HG03521 (cell line): ENCODE data around the gene ORM2.

Experiments used
- ATAC-seq: cut with Tn5 transposase; IDR thresholded peaks from one replicate; pipeline ENCODE4 v1.9.1; 2021; ENCODE audit warnings: mild to moderate bottlenecking, moderate library complexity; ENCODE audit not compliant: unreplicated experiment

ORM2 gene

DNA sequence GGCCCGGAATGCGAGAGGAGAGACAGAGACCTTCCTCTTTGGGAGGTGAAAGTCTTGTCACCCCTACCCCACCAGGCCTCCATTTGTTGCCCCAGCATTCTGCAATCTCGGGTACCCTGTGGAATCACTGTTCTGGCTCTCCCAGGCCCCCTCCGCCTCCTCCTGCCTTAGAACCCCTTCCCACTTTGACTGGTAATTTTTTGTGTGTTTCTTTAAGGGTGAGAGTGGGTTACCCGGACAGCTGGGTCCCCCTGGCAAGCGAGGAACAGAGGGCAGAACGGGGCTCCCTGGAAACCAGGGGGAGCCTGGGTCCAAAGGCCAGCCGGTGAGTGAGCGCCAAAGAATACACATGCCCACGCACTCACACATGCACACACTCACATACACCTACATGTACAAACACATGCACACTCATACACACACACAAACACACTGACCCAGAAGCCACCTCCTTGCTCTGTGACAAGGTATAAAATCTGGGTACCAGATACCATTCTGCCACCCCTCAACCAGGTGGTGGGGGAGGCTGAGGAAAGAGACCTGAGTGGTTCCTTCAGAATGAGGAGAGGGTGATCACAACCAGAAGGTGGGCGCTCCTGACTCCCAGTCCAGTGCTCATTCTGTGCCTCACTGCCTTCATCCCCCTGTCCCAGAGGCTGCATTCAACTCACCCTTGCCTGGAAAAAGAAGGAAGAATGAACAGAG, 37.6 kb upstream of the ORM2 start:
- no peak for ATAC-seq

DNA sequence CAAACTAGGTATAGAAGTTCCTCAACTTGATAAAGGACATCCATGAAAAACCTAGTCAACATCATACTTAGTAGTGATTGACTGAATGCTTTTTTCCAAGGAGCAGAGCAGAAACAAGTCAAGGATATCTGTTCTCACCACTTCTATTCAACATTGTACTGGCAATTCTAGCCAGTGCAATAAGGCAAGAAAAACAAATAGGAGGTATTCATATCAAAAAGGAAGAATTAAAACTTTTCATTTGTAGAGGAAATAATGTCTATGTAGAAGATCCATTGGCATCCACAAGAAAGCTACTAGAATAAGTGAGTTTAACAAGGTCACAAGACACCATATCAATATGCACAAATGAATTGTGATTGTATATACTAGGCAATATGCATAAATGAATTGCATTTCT, 35.0 kb upstream of the ORM2 start:
- ATAC-seq = no peak

DNA sequence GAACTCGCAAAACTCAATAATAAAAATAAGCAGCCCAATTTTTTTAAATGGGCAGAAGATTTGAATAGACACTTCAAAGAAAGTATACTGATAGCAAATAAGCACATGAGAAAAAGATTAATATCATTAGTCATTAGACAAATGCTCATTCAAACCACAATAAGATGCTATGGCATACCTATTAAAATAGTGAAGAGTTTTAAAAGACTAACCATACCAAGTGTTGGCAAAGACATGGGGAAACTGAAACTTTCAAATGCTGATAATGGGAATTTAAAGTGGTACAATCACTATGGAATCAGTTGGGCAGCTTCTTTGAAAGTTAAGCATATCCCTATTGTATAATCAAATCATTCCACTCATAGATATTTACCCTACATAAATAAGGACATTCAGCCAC, 33.3 kb upstream of the ORM2 start:
- no peak for ATAC-seq

DNA sequence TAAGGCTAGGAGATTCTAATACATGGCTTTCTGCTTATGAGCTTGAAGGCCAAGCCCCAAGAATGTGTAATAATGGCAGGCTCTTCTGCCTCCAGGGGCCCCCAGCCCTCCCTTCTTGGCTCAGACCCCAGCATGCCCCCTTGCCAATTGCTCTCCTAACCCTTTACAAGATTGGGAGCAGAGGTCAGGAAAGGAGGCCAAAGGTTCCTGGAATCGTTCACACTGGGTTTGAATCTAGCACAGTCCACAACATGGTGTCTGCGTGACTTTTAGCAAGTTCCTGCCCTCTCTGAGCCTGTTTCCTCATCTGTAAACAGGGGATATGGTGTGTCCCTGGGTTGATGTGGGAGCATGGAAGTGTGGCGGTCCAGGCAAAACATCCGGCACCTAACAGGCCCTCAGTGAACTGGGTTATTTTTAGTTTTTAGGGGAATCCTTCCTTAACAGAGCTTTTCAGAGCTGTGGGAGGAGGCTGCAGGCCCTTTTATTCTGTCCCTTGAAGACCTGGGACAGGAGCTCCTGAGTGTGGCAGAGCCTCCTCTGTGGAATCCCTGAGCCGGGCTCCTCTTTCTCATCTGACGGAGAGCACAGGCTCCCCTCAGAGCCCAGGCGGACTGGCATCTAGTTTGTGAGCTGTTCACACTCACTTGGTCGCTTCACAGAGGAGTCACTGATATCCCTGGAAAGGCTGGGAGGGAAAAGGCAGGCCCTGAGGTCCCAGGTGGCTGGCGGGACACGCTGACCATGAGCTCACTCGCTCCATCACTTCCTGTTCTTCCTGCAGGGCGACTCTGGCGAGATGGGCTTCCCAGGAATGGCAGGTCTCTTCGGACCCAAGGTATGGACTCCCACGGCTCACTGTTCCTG, 30.1 kb upstream of the ORM2 start:
- ATAC-seq = no peak

DNA sequence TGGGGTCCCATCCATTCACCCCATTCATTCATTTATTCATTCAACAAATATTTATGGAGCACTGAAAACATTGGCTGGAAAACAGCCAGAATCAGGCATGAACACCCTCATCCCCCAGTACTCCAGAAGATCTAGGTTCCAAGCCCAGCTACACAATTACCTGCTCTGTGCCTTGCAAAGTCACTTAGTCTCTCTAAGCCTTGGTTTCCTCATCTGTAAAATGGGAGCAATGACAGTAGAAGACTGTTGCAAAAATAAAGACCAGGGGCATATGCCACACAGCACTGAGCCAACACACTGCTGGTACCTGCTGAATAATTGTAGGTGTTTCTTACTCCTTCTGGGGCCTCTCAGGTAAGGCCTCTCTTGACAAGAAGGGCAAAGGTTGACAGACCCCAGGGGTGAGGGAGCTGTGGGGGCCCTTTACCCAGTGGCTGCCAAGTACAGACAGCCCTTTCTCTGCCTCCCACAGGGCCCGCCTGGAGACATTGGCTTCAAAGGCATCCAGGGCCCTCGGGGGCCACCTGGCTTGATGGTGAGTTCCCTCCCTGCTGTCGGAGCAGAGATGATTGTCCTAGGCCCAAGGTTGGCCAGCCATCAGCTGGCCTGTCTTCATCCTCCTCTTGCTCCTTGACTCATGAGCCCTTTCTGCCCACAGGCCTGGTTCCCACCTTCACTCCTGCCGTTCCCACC, 29.4 kb upstream of the ORM2 start:
- no peak for ATAC-seq

DNA sequence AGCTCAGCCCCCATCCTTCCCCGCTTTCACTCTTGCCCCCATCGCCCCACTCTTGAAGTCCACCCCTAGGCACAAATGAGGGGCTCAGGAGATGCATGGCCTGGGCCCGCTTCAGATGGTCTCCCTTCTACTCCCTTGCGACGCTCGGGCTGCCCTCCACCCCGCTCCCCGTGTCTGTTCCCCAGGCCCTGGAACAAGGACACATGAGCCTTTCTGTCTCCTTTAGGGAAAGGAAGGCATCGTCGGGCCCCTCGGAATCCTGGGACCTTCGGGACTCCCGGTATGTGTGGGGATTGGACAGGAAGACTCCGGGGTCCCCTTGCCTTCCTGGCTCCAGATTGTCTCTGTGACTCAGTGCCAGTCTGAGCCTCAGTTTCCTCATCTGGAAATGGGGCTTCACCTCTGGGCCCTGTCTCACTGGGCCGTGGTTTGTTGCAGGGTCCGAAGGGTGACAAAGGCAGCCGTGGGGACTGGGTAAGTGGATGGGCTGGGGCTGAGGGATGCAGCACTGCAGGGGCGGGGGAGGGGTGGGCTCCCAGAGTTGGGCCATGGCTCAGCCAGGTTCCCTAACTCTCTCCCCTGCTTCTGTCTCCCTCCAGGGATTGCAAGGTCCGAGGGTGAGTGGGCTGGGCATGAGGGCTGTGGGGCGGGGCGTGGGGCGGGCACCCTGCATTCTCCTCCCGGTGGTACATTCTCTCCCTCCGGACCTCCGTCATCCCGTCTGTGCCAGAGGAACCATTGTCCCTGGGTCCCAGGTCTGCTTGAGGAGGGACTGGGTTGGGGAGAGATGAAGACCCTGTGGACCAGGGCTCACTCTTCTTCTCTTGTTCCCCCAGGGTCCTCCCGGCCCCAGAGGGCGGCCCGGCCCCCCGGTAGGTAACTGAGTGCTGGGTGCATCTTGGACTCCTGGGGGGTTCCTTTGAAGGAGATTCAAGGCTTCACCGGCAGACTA, 28.5 kb upstream of the ORM2 start:
- no peak for ATAC-seq

DNA sequence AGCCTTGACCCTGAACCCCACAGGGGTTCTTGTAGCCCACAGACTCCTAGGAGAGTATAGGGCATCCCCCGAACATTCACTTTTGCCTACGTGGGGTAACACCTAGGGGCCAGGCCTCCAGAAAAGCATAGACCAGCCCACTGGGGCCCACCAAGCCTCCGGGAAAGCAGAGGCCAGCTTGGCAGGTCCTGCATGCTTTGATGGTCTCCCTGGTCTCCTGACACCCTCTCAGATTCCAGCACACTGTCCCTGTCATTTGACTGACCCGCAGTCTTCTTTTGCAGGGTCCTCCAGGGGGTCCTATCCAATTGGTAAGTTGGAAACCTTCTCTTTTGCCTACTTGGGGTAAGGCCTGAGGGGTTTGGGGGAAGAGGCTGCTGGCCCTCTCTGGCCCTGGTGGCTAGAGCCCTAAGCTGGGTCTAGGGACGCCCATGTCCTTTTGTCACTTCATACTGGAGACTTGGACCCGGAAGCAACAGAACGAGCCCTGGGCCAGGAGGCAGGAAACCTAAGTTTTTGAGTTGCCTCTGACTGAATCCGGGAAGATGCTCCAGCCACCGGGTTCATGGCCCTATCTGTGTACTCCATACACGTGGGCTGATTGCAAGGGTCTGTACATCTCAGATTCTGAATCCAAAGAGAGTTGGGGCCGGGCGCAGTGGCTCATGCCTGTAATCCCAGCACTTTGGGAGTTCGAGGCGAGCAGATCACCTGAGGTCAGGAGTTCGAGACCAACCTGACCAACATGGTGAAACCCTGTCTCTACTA, 27.7 kb upstream of the ORM2 start:
- no peak for ATAC-seq

DNA sequence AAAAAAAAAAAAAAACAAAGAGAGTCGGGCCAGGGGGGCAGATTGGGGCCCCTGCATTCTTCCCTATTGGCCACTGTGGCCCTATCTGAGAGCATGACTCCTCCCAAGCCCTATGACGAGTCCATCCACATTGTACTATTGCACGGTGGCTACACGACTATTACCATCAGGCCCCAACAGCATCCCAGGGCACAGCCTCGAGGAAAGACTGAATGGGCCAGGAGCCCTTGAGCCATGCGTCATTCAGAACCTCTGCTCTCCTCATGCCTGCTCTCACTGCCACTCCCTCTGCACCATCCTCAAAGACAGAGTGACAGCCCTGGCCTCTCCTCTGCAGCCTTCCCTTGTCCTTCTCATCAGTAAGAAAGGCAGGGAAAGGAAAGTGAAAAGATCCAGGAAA, 26.9 kb upstream of the ORM2 start:
- no peak for ATAC-seq

DNA sequence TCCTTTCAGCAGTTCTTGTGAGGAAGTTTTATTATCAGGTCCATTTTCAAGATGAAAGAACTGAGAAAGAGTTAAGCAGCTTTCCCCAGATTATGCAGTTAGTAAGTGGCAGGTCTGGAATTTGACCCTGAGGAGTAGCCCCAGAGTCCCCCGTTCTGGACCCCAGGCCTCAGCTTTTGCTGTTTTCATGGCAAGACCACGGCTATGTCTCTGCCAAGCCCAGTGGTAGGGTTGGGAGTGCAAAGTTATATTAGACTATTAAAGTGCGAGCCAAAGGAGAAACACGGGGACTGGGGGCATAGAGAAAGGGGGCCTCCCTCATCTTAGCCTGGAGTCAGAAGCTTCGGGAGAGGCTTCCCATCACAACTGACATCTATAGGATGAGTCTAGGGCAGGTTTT, 26.1 kb upstream of the ORM2 start:
- ATAC-seq = no peak

DNA sequence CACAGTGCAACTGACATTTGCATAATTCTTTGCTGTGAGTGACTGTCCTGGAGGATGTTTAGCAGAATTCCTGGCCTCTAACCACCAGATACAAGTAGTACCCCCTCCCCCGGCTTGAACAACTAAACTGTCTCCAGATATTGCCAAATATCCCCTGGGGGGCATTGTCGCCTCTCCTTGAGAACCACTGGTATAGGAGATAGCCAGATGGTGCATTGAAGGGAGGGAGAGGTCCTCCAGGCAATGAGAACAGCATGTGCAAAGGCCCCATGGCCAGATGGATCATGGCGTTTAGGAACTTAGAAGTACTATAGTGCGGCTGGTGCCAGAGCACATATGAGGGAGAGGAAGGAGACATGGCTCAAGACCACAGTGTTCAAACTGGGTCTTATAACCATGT, 25.7 kb upstream of the ORM2 start:
- ATAC-seq = no peak

DNA sequence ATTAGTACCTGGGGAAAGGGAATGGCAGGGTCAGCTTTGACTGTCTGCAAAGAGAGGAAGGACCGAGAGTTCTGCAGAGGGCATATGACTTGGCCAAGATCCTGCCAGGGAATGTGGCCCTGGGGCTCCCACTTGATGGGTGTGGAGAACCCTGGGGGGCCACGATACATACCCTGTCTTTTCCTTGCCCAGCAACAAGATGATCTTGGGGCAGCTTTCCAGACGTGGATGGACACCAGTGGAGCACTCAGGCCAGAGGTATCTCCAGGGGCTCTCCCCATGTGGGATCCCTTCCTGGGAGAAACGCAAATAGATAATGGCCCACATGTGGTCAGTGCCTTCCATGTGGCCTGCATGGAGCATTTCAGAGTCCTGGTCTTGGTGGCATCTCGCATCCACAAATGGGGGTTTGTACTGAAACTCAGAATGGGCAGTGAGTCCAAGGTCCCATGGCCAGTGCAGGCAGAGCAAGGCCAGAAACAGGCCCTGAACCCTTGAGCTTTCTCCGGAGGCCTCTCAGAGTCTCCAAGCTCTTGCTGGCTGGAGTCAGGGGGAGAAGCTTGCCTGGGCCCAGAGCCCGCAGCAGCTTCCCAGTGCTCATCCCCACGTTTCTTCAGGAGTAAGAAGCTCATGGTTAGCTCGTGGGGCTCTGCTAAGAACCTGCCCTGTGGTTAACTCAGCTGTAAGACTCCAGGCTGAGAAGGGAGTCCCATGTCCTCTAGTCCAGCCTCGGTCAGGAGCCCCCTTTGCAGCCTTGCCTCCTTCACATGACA, 25.1 kb upstream of the ORM2 start:
- no peak for ATAC-seq

DNA sequence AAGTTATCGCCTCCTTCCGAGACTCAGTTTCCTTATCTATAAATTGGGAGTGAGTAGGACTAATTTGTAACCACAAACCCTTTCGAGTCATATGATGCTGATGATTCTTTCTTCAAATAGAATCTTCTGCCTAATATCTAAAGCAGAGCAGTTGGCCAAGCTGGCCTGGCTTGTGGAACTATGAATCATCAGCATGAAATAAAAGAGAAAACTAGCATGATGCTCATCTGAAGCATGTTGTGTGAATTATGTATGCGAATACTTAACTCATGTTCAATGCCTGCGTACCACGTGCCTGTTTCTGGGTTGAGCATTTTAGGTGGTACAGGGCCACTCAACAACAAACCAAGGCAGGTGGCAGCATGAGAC, 21.8 kb upstream of the ORM2 start:
- ATAC-seq = no peak

DNA sequence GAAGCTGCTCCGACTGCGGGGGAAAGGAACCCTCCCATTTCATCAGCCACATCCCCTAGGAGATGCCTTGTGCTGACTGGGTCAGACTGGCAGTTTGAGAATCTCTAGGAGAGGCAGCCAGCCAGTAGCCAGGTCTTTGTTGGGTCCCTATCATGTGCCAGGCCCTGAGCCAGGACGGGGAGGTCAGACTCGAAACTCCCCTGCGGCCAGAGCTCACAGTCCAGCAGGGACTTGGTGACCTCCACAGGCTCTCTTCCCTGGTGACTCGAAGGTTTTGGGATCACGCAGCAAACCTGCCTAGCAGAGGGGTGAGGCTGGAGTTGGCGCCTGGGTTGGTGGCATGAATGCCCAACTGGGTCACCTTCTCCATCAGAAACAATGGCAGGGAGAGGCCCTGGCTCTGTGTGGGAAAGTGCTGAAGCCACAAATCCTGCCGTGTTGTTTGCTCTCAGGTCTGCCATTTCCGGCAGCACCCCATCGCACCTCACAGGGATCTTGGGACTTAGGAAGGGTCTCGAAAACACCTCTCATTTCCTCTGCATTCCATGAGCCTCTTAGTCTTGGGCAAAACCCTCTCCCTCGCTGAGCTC, 21.2 kb upstream of the ORM2 start:
- ATAC-seq = no peak

DNA sequence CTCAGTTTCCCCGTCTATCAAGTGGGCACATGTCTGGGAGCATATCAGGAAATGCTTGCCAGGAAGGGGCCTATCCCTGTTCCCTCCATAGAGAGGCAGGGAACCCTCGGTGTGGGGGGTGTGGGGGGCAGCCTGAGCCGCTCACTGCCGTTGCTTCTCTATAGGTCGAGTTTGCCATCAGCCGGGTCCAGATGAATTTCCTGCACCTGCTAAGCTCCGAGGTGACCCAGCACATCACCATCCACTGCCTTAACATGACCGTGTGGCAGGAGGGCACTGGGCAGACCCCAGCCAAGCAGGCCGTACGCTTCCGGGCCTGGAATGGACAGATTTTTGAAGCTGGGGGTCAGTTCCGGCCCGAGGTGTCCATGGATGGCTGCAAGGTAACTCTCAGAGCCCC, 20.6 kb upstream of the ORM2 start:
- ATAC-seq = no peak

DNA sequence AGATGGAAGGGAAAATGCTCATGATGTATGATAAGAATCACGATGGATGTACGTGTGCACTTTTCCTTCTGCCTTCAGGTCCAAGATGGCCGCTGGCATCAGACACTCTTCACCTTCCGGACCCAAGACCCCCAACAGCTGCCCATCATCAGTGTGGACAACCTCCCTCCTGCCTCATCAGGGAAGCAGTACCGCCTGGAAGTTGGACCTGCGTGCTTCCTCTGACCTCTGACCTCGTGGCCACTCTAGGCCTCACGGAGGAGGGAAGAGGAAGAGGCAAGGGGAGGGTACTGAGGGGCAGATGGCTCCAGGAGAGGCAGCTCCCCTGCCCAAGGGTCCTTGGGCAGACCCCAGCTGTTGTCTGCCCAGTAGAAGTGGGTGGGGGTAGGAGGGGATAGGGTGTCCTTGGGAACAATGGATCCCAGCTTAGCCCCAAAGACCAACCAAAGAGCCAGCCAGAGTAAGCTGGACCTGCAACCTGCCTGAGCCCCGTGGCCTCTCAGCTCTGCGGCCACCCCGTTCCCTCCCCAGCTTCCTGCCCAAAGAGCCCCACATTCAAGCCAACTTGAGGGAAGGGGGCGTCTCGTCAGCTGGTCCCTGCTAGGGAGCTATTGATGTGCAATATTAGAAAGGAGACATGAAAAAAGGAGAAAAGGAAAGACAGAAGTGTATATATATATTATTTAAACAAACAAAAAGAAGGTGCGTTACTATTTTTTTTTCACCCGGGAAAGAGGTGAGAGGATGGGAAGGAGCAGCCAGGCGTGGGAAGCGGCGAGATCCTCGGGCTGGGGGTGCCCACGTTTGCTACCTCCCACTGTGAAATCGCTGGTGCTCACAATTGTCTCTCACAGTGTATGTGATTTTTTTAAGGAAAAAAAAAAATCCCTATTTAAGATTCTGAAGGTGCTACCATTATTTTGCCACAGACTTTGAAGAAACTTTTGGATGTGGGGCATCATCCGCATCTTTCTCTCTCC, 18.9 kb upstream of the ORM2 start:
- no peak for ATAC-seq

DNA sequence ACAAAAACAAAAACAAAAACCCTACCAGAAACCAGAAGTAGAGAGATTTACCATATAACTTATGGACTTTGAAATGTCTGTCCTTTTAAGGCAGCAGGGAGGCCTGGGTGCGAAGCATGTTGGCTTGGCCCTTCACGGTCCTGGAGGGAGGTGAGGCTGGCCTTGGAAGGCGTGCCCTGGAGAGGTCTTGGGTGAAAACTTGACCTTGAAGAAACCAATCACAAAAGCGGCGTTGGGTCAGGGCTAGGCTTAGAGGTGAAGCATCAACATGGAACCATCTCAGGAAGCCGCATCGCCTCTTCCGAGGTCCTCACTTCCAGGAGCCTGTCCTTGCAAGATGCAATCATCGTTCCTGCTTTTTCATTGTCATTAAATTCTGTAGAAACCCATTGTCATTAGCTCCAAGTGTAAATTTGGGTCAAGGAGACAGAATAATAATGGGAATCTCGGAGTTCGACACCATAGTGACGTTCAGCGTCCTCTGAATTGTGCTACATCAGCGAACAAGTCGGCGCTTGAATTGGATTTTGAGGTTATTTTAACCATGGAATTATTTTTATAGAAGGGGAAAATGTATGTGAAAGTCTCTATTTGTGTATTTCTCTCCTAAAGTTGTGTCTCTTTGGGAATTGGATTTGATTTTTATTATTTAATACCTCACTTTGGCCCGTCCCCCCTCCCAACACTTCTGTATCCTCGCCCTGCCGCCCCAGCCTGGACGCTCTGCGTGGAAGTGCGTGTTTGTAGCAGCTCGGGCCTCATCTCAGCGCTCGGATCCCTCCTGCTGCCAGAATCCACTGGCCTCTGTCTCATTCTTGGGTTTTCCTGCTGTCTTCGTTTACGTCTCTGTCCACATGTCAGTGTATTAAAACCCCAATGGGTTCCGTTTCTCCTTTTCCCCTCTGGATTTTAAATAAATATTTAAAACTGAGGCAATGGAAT, 17.8 kb upstream of the ORM2 start:
- no peak for ATAC-seq

DNA sequence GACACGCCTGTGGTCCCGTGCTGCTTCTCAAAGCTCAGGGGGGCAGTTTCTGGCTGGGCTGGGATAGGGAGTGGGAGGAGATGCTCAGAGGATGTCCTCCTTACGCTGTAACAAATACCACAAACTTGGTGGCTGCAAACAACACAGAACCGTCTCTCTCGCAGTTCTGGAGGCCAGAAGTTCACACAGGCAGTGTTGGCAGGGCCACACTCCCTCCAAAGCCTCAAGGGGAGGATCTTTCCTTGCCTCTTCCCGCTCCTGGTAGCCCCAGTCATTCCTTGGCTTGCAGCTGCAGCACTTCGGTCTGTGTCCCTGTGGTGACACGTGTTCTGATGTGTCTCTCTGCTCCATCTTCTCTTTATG, 17.2 kb upstream of the ORM2 start:
- ATAC-seq = no peak
